Measurements from ENCODE around the gene FRMD8. TPM values are rescaled to one million over a fixed set of nuclear protein-coding genes. Genes with fewer than 3 reads are reported as not detected.

Gene FRMD8
- polyA plus RNA-seq, 3 donors, result 33.7 to 41.2 (median 35.4) TPM

DNA sequence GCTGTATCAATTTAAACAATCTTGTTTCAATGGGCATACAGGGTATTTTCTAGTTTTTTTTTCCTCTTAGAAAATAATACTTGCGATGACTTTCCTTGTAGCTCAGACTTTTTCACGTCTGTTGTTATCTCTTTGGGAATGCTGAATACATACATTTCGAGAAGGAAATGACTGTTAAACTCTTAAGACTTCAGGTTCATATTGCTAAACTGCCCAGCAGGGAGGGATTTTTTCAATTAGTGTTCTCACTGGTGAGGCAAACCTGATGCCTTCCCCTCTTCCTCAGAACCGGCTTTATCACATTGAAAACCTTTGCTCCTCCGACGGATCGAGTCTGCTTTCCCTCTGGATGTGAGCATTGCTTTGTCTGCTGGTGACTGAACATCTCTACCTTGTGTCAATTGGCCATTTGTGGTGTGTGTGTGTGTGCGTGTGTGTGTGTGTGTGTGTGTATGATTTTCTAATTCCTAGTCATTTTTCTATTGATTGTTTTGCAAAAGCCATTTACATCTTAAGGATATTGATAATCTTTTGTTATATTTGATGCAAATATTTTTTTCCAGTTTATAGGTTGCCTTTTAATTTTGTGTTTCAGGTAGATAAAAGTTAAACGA lies 42.7 kb downstream of the FRMD8 start:
- H3K4me1 ChIP-seq (ENCODE audit: control insufficient read depth in 1 of 2, insufficient read depth in 2 of 2, low read length in 2 of 2), result peaks cover 48 to 77% of the 10 kb centered on the region in 2 donors
- peak overlapping the region; percentile 100 for H3K9ac ChIP-seq (ENCODE audit: insufficient read depth, low read length, poor library complexity, severe bottlenecking)
- H2AFZ ChIP-seq (ENCODE audit: insufficient read depth, low read depth, low read length, poor library complexity, severe bottlenecking), result no peak overlapping the region
- peaks cover 100% of the 10 kb centered on the region for H3K79me2 ChIP-seq (ENCODE audit: insufficient read depth, low read length)
- TF ChIP-seq, protein P1, sequence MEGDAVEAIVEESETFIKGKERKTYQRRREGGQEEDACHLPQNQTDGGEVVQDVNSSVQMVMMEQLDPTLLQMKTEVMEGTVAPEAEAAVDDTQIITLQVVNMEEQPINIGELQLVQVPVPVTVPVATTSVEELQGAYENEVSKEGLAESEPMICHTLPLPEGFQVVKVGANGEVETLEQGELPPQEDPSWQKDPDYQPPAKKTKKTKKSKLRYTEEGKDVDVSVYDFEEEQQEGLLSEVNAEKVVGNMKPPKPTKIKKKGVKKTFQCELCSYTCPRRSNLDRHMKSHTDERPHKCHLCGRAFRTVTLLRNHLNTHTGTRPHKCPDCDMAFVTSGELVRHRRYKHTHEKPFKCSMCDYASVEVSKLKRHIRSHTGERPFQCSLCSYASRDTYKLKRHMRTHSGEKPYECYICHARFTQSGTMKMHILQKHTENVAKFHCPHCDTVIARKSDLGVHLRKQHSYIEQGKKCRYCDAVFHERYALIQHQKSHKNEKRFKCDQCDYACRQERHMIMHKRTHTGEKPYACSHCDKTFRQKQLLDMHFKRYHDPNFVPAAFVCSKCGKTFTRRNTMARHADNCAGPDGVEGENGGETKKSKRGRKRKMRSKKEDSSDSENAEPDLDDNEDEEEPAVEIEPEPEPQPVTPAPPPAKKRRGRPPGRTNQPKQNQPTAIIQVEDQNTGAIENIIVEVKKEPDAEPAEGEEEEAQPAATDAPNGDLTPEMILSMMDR (IDR thresholded peaks at IDR 0.05), result no peak
- intact Hi-C loops (cut with micrococcal nuclease), result no loop called here
- H3K27ac ChIP-seq (ENCODE audit: low read depth in 1 of 2, low read length in 2 of 2), result peak overlapping the region; percentile 20 to 100
- H3K4me2 ChIP-seq (replicated peaks; ENCODE audit: extremely low read depth, low read length, poor library complexity, severe bottlenecking), result peak overlapping the region; percentile 85
- Mint-ChIP-seq H3K36me3 (peaks cover 71 to 80% of the 10 kb centered on the region in 2 donors), H3K4me1 (peaks cover 67% of the 10 kb centered on the region), H3K27ac (peak overlapping the region; percentile 87 to 100 (median 91)), H3K27me3 (ENCODE audit: low read depth in 3 of 3) (peaks cover 0 to 13% (median 8%) of the 10 kb centered on the region in 3 donors), H3K4me3 (peak overlapping the region; percentile 99 to 100), H3K9me3 (peaks cover 4 to 17% (median 8%) of the 10 kb centered on the region in 7 donors)
- no CpG with 5 or more reads among the region's 9 CpGs for WGBS (ENCODE audit: insufficient coverage)
- peaks cover 20 to 63% of the 10 kb centered on the region in 2 donors for H3K36me3 ChIP-seq (replicated peaks in 1 of 2; ENCODE audit: control insufficient read depth in 1 of 2, insufficient read depth in 2 of 2, low read length in 2 of 2)
- no peaks in the 10 kb centered on the region for H3K27me3 ChIP-seq (ENCODE audit: control insufficient read depth in 2 of 2, insufficient read depth in 2 of 2, low read length in 2 of 2)
- no peaks in the 10 kb centered on the region for H3K9me3 ChIP-seq (replicated peaks in 1 of 2; ENCODE audit: control insufficient read depth in 1 of 2, insufficient read depth in 1 of 2, low read length in 2 of 2)
- peak overlapping the region; percentile 86 to 100 (median 96) for H3K4me3 ChIP-seq (replicated peaks in 1 of 3; ENCODE audit: low read depth in 2 of 3, low read length in 3 of 3)
- H4K20me1 ChIP-seq (ENCODE audit: insufficient read depth, low read length), result peaks cover 100% of the 10 kb centered on the region
- DNase-seq, result peak in 1 of 3 donors; percentile 58

DNA sequence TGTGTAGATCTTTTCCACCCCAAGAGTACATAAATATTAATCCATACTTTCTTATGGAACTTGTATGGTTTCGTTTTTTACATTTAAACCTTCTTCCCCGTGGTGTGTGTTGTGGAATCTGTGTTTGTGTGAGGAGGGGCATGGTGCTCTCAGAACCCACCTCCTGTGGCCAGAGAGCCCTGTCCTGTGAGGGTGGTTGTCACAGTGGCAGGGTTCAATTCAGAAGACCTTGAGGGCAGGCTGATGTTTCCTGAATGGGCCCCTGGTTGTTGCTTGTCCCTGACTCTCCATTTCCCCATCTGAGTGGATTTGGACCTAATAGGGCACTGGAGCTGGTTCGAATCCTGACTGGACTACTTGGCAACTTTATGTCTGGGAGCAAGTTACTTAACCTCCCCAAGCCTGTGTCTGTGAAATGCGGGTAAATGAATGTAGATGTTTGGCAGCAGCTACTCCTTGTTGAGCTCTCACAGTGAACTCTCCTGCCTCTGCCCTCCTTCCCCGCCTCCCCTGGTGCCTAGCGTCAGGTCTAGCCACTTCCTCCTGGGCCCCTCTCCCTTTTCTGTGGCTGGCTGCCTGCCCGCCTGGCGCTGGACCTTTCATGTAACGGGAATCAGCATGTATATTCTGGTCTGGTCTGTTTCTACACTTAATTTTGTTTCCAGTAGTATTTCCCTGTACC lies 43.4 kb downstream of the FRMD8 start:
- Mint-ChIP-seq H3K4me3 (peak overlapping the region; percentile 99 to 100), H3K4me1 (peaks cover 74% of the 10 kb centered on the region), H3K27ac (peak overlapping the region; percentile 87 to 100 (median 91)), H3K27me3 (ENCODE audit: low read depth in 3 of 3) (peaks cover 0 to 7% (median 4%) of the 10 kb centered on the region in 3 donors), H3K9me3 (peaks cover 0 to 10% (median 3%) of the 10 kb centered on the region in 7 donors), H3K36me3 (peaks cover 71 to 80% of the 10 kb centered on the region in 2 donors)
- Histone ChIP-seq H3K9ac (ENCODE audit: insufficient read depth, low read length, poor library complexity, severe bottlenecking) (peak overlapping the region; percentile 100), H3K9me3 (replicated peaks in 1 of 2; ENCODE audit: control insufficient read depth in 1 of 2, insufficient read depth in 1 of 2, low read length in 2 of 2) (no peaks in the 10 kb centered on the region), H4K20me1 (ENCODE audit: insufficient read depth, low read length) (peaks cover 100% of the 10 kb centered on the region), H3K27me3 (ENCODE audit: control insufficient read depth in 2 of 2, insufficient read depth in 2 of 2, low read length in 2 of 2) (no peaks in the 10 kb centered on the region), H3K27ac (ENCODE audit: low read depth in 1 of 2, low read length in 2 of 2) (peak overlapping the region; percentile 61 to 100), H3K79me2 (ENCODE audit: insufficient read depth, low read length) (peaks cover 100% of the 10 kb centered on the region), H2AFZ (ENCODE audit: insufficient read depth, low read depth, low read length, poor library complexity, severe bottlenecking) (no peak overlapping the region), H3K36me3 (replicated peaks in 1 of 2; ENCODE audit: control insufficient read depth in 1 of 2, insufficient read depth in 2 of 2, low read length in 2 of 2) (peaks cover 27 to 63% of the 10 kb centered on the region in 2 donors), H3K4me3 (replicated peaks in 1 of 3; ENCODE audit: low read depth in 2 of 3, low read length in 3 of 3) (peak overlapping the region; percentile 86 to 100 (median 96)), H3K4me1 (ENCODE audit: control insufficient read depth in 1 of 2, insufficient read depth in 2 of 2, low read length in 2 of 2) (peaks cover 53 to 83% of the 10 kb centered on the region in 2 donors), H3K4me2 (replicated peaks; ENCODE audit: extremely low read depth, low read length, poor library complexity, severe bottlenecking) (peak overlapping the region; percentile 85)
- TF ChIP-seq, protein P1 (IDR thresholded peaks at IDR 0.05), result no peak
- intact Hi-C loops (cut with micrococcal nuclease), result loop anchor here in 1 of 2 donors (2.0 kb wide), 1 partner anchor 13 kb away; no protein-coding TSS in a partner anchor
- peak in 2 of 3 donors; percentile 54 to 64 for DNase-seq
- 0% methylated on average over 6 of the region's 9 CpGs for WGBS (ENCODE audit: insufficient coverage)

Data from CD14-positive monocyte (primary cell).